Skeletal muscle tissue (tissue), 4 donors: ENCODE data around the gene ZNF615. TPM values are rescaled to one million over a fixed set of nuclear protein-coding genes. Genes with fewer than 3 reads are reported as not detected.
"Not testable (repeated sequence)": the region's sequence is repeated elsewhere in the genome, so short reads cannot be mapped to it uniquely, and the experiment has no call there.

Experiments
- H3K27ac ChIP-seq: one replicate; pipeline ENCODE4 v1.7.0; 2013; ENCODE audit warnings: mild to moderate bottlenecking, low read depth, low read length, inconsistent platforms
- H3K27me3 ChIP-seq, 3 donors: one replicate each; pipeline ENCODE4 v1.7.0; 2013; ENCODE audit warnings: low read length in 3 of 3; ENCODE audit not compliant: control insufficient read depth in 3 of 3, insufficient read depth in 3 of 3
- H3K36me3 ChIP-seq, 3 donors: one replicate each; pipeline ENCODE4 v1.7.0; 2013; ENCODE audit warnings: low read length in 3 of 3; ENCODE audit not compliant: control insufficient read depth in 3 of 3, insufficient read depth in 3 of 3
- H3K4me1 ChIP-seq, 3 donors: one replicate each; pipeline ENCODE4 v1.7.0; 2013; ENCODE audit warnings: low read length in 3 of 3, mild to moderate bottlenecking in 3 of 3; ENCODE audit not compliant: control insufficient read depth in 3 of 3, insufficient read depth in 3 of 3
- H3K4me3 ChIP-seq, 3 donors: one replicate each; pipeline ENCODE4 v1.7.0; 2013; ENCODE audit warnings: low read length in 3 of 3
- H3K9ac ChIP-seq, 3 donors: one replicate each; pipeline ENCODE4 v1.7.0; 2013; ENCODE audit warnings: low read length in 3 of 3, mild to moderate bottlenecking in 3 of 3, moderate library complexity in 2 of 3, low read depth in 1 of 3
- H3K9me3 ChIP-seq, 3 donors: one replicate each; pipeline ENCODE4 v1.7.0; 2013; ENCODE audit warnings: low read length in 3 of 3; ENCODE audit not compliant: control insufficient read depth in 3 of 3
- total RNA-seq: library from RNA; depleted of rRNA; stranded (reverse); fragments of >200 nt; gene quantifications from one replicate; pipeline ENCODE4 v1.2.3, GENCODE V29; 2014
- donor health status: Osteomylitis.

The ZNF615 gene
- total RNA-seq = 8.4 TPM

DNA sequence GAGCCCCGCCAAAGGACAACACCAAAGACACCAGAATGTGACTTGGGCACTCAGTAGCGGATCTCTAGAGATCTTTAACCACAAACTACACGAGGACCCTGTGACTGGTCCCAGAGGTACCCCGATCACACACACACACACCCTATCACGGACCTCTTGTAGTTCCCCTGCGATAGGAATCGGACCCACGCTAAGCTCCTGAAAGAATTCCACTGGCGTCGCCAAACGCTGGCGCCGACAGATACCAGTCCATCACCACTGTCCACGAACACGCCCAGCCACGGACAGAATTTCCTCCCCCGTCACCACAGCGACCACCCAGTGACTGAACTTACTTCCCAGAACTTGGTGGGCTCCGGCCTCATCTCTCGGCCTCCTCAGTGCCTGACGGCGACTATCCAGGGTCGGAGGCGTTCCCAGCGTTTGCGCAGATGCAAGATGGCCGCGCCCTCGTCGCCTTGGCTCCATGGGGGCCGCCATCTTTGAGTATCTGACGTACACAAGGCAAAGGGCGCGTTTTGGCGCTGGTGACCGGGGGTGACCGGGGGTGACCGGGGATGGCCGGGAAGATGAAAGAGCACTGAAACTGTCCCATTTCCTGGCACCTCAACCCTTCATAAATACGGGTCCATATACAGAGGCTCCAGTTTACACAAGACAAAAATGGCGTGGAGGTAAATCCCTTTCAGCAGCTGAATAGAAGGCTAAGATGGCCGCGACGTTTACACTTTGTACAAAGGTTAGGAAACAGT, at the start of gene ZNF615:
TSS of gene ZNF615 (minus strand) at position 406 of the 752 bp plus-strand sequence. CDS start 4,500 bp downstream, outside the sequence.
- Histone ChIP-seq H3K4me1 (peaks cover 4 to 10% (median 7%) of the 10 kb centered on the region in 3 donors), H3K27ac (peak within 1 kb of the TSS; percentile 83), H3K36me3 (peaks cover 12 to 18% (median 14%) of the 10 kb centered on the region in 3 donors), H3K27me3 (no peaks in the 10 kb centered on the region), H3K9ac (peak within 1 kb of the TSS; percentile 79 to 97 (median 90)), H3K9me3 (peaks cover 0 to 17% (median 13%) of the 10 kb centered on the region in 3 donors), H3K4me3 (peak within 1 kb of the TSS; percentile 93 to 100 (median 100))

DNA sequence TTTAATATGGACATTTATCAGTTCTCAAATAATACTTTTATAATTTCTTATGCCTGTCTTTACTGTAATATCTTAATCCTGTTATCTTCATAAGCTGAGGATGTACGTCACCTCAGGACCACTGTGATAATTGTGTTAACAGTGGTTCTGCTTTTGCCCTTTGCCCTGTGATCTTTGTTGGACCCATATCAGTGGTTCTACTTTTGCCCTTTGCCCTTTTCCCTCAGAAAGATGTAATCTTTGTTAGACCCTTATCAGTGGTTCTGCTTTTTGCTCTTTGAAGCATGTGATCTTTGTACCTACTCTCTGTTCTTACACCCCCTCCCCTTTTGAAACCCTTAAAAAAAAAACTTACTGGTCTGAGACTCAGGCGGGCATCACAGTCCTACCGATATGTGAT, 48.5 kb upstream of the ZNF615 start:
- H3K36me3 ChIP-seq, H3K27me3 ChIP-seq, H3K4me3 ChIP-seq, H3K27ac ChIP-seq, H3K9ac ChIP-seq, H3K4me1 ChIP-seq: not testable (repeated sequence)
- H3K9me3 ChIP-seq = peaks cover 0 to 16% (median 4%) of the 10 kb centered on the region in 3 donors

DNA sequence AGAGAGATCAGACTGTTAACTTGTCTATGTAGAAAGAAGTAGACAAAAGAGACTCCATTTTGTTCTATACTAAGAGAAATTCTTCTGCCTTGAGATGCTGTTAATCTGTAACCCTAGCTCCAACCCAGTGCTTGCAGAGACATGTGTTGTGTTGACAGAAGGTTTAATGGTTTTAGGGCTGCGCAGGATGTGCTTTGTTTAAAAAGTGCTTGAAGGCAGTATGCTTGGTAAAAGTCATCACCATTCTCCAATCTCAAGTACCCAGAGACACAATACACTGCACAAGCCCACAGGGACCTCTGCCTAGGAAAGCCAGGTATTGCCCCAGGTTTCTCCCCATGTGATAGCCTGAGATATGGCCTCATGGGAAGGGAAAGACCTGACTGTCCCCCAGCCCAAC, 43.7 kb upstream of the ZNF615 start:
- not testable (repeated sequence) for H3K9ac ChIP-seq, H3K4me1 ChIP-seq, H3K27me3 ChIP-seq, H3K36me3 ChIP-seq, H3K27ac ChIP-seq
- peak overlapping the region in 1 of 3 donors; percentile 17 for H3K4me3 ChIP-seq
- peaks cover 0 to 11% (median 9%) of the 10 kb centered on the region in 3 donors for H3K9me3 ChIP-seq

DNA sequence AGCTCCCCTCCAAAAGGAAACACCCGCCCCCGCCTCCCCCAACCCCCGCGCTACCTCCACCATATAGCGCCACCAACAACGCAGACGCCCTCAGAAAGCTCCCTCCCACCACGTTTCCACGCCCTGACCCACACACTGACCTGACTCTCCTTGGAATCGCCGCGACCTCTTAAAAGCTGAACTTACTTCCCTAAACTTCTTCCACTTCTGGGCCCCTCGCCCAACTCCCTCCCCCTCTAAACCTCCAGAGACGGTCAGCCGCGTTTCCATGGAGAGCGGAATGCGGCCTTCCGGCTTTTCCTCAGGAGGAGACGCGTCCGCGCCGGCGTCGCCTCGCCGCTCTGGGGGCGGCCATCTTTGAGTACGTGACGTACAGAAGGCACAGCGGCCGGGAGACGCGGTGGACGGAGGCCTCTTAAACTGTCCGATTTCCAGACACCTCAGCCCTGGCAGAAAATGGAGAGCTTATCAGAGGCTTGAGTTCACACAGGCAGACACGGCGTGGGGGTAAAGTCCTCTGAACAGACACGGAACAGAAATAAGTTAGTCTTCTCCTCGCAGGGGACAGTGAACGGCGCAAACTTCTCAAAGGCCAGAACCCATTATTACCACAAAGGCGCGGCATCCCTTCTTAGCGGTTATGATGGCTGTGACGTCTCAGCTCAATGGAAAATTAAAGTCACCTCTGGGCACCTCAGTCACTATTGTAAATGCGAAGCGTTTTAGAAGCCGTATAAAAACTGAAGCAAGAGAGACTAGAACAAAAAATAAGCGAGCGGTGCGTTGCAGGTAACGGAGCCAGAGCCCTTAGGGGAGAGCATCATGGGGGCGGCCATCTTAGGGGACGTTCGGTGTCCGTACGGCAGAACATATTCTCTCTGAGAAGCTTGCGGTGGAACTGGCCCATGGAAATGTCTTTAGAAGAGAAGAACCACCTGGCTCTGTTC, 40.8 kb upstream of the ZNF615 start, which contains the start of gene ZNF432:
TSS of gene ZNF432 (minus strand) at position 284 of the 947 bp plus-strand sequence. CDS start 1,970 bp downstream, outside the sequence.
- Histone ChIP-seq H3K4me1 (peaks cover 0 to 5% (median 3%) of the 10 kb centered on the region in 3 donors), H3K27me3 (no peaks in the 10 kb centered on the region), H3K9me3 (peaks cover 0 to 21% (median 9%) of the 10 kb centered on the region in 3 donors), H3K36me3 (peaks cover 7 to 25% (median 20%) of the 10 kb centered on the region in 3 donors), H3K4me3 (peak within 1 kb of the TSS; percentile 81 to 98 (median 97)), H3K27ac (peak within 1 kb of the TSS; percentile 95), H3K9ac (peak within 1 kb of the TSS; percentile 88 to 99 (median 99))

DNA sequence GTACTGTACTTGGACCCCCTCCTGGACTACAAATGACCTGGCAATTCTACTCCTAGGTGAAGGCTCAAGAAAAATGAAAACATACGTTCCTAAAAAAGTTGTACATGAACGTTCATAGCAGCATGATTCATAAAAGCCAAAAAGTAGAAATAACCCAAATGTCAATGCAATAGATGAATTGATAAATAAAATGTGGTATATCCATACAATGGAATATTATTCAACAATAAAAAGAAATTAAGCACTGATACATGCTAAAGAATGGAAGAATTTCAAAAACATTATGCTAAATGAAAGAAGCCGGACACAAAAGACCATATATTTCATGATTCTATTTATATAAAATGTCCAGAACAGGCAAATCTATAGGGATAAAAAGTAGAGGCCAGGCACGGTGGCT, 31.2 kb upstream of the ZNF615 start:
- Histone ChIP-seq H3K27ac (no peak overlapping the region), H3K9ac (no peak overlapping the region), H3K9me3 (peaks cover 15 to 52% (median 30%) of the 10 kb centered on the region in 3 donors), H3K4me1 (no peaks in the 10 kb centered on the region), H3K36me3 (peaks cover 61 to 79% (median 73%) of the 10 kb centered on the region in 3 donors), H3K27me3 (no peaks in the 10 kb centered on the region), H3K4me3 (peak overlapping the region in 1 of 3 donors; percentile 25)

DNA sequence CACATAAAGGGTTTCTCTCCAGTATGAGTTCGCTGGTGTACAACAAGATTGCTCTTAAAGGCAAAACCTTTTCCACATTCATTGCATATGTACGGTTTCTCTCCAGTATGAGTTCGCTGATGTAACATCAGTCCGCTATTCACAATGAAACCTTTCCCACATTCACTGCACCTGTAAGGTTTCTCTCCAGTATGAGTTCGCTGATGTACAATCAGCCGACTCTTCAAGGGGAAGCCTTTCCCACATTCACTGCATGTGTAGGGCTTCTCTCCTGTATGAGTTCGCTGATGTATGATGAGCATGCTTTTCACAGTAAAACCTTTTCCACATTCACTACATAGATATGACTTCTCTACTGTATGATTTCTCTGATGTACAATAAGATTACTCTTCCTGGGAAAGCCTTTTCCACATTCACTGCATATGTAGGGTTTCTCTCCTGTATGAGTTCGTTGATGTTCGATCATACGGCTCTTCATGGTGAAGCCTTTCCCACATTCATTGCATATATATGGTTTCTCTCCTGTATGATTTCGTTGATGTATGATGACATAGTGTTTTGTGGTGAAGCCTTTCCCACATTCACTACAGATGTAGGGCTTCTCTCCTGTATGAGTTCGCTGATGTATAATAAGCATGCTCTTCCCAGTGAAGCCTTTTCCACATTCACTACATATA, 26.2 kb upstream of the ZNF615 start:
- H3K9ac ChIP-seq = no peak overlapping the region
- no peaks in the 10 kb centered on the region for H3K4me1 ChIP-seq
- H3K27me3 ChIP-seq = no peaks in the 10 kb centered on the region
- H3K27ac ChIP-seq = no peak overlapping the region
- peaks cover 24 to 54% (median 44%) of the 10 kb centered on the region in 3 donors for H3K9me3 ChIP-seq
- peaks cover 51 to 61% (median 60%) of the 10 kb centered on the region in 3 donors for H3K36me3 ChIP-seq
- peak overlapping the region in 1 of 3 donors; percentile 59 for H3K4me3 ChIP-seq

DNA sequence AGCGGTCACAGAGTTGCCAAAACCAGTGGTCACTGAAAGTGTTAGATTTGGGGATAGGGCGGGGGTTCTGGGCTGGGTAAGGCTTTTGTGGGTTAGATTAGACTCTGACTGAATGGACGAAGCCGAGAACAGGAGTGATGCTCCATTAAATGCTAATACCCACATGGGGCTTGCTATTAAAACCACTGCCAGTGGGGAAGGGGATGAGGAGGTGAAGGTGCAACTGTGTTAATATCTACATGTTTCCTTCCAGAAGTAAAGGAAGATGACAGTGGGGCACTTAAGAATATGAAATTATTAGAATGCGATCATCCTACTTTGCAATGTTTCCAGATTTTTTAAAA, 20.7 kb upstream of the ZNF615 start:
- peaks cover 22 to 36% (median 30%) of the 10 kb centered on the region in 3 donors for H3K36me3 ChIP-seq
- H3K9ac ChIP-seq = peak overlapping the region; percentile 96 to 98 (median 97)
- peaks cover 0 to 18% (median 6%) of the 10 kb centered on the region in 3 donors for H3K4me1 ChIP-seq
- H3K4me3 ChIP-seq = peak overlapping the region; percentile 95 to 99 (median 96)
- H3K27me3 ChIP-seq = no peaks in the 10 kb centered on the region
- peak overlapping the region; percentile 94 for H3K27ac ChIP-seq
- peaks cover 9 to 25% (median 18%) of the 10 kb centered on the region in 3 donors for H3K9me3 ChIP-seq

DNA sequence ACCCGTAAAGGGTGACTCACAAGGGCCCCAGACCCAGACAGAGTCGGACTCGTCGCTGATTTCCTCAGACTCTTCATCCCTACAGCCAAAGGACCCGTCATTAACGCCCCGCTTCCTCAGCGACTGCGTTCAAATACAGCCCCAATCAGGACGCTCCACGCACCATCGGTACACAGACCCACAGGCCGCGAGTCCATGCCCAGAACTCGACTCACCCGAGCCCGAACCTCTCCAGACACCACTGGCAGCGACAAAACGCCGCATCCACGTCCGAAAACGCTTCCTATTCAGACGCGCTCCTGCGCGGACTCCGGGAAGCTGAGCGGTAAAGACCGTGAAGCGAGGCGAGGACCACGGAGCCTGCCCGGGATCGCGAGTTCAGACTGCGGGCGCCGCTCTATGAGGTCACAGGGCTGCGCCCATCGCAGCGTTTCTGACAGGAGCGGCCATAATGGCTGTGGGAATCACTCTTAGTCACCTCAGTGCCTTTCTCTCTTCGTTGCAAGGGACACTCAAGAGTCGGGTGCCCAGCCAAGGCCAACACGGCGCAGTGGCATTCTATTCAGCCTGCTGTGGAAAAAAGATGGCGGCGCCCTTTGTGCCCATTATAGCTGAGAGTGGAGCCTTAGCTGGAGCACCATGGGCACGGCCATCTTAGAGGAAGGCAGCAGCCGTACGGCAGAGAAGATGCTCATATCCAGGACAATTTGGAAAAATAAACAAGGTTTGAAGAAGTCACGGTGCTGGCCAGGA, 20.2 kb upstream of the ZNF615 start, which contains the start of gene ZNF614:
TSS of gene ZNF614 (minus strand) at position 353 of the 753 bp plus-strand sequence. CDS start 2,634 bp downstream, outside the sequence.
- no peaks in the 10 kb centered on the region for H3K27me3 ChIP-seq
- peak within 1 kb of the TSS; percentile 96 to 98 (median 97) for H3K9ac ChIP-seq
- H3K36me3 ChIP-seq = peaks cover 25 to 36% (median 30%) of the 10 kb centered on the region in 3 donors
- peaks cover 4 to 23% (median 13%) of the 10 kb centered on the region in 3 donors for H3K9me3 ChIP-seq
- H3K4me1 ChIP-seq = peaks cover 0 to 18% (median 6%) of the 10 kb centered on the region in 3 donors
- H3K4me3 ChIP-seq = peak within 1 kb of the TSS; percentile 95 to 99 (median 96)
- peak within 1 kb of the TSS; percentile 94 for H3K27ac ChIP-seq
